Endothelial cell of umbilical vein (primary cell): Measurements from ENCODE around the gene CCR5. TPM values are rescaled to one million over a fixed set of nuclear protein-coding genes. Genes with fewer than 3 reads are reported as not detected.

Source experiments
- BruUV-seq: library from RNA; stranded (reverse); fragments of 400-500 nt; replicated peaks from 2 replicates; lab custom pipeline; 2021; lab: Mats Ljungman, UMichigan
- CTCF ChIA-PET: fragments of 300-600, 350-600 bp; sonication (Branson Sonifier 250); formaldehyde crosslinking; loops from one replicate; lab custom pipeline; 2021; ENCODE audit warnings: antibody characterized with exemption, inconsistent platforms; lab: Charles Lee
- POLR2A ChIA-PET: fragments of 300-600, 350-600 bp; sonication (Branson Sonifier 250); formaldehyde crosslinking; loops from one replicate; lab custom pipeline; 2021; ENCODE audit warnings: antibody characterized with exemption, inconsistent platforms; lab: Charles Lee
- DNase-seq: peaks from one replicate; pipeline ENCODE4 v3.0.0-alpha.2; 2011; ENCODE audit warnings: low read depth, low spot score
- FAIRE-seq: peaks from 2 replicates; lab custom pipeline; 2011; peaks lifted over from hg19 to GRCh38; lab: Jason Lieb, UNC
- H2AFZ ChIP-seq: 2 replicates; pipeline ENCODE4 v1.6.0; 2012; ENCODE audit warnings: low read depth, low read length, control low read depth, inconsistent platforms
- H3K27ac ChIP-seq: 2 replicates; pipeline ENCODE4 v1.5.1; 2011; ENCODE audit warnings: low read depth, mild to moderate bottlenecking, control low read depth, low read length, moderate library complexity; ENCODE audit not compliant: insufficient read depth
- H3K27me3 ChIP-seq, 2 experiments: 2 replicates each; pipeline versions ENCODE4 v1.6.0 to v1.6.1; 2011; ENCODE audit warnings: low read length in 2 of 2, mixed read lengths in 1 of 2; ENCODE audit not compliant: control insufficient read depth in 2 of 2, insufficient read depth in 2 of 2
- H3K36me3 ChIP-seq, 2 experiments: 2 replicates in 1 of 2; 3 replicates in 1 of 2; pipeline ENCODE4 v1.5.1; 2011; ENCODE audit warnings: low read length in 2 of 2, mild to moderate bottlenecking in 1 of 2, moderate library complexity in 1 of 2; ENCODE audit not compliant: control insufficient read depth in 2 of 2, insufficient read depth in 2 of 2; ENCODE audit errors: extremely low read depth in 1 of 2
- H3K4me1 ChIP-seq: 3 replicates; pipeline ENCODE4 v1.5.1; 2011; ENCODE audit warnings: mild to moderate bottlenecking, low read length; ENCODE audit not compliant: control insufficient read depth, insufficient read depth; ENCODE audit errors: extremely low read depth
- H3K4me2 ChIP-seq: 2 replicates; pipeline ENCODE4 v1.6.1; 2011; ENCODE audit warnings: low read length, control low read depth, mixed read lengths; ENCODE audit not compliant: insufficient read depth
- H3K4me3 ChIP-seq, 3 experiments: fragments of 200-600 bp in 1 of 3; sonication (generic), shearing (Covaris generic) in 1 of 3; replicated peaks in 1 of 3; 2 replicates each; pipeline ENCODE4 v1.5.1; 2011 to 2016; ENCODE audit warnings: control low read depth in 3 of 3, low read length in 3 of 3, mild to moderate bottlenecking in 2 of 3, inconsistent platforms in 1 of 3, low read depth in 1 of 3, moderate library complexity in 1 of 3; ENCODE audit not compliant: insufficient read depth in 1 of 3
- H3K79me2 ChIP-seq: 2 replicates; pipeline ENCODE4 v1.6.0; 2012; ENCODE audit warnings: low read length, inconsistent platforms; ENCODE audit not compliant: control insufficient read depth, insufficient read depth
- H3K9ac ChIP-seq: replicated peaks from 2 replicates; pipeline ENCODE3; 2011; ENCODE audit warnings: low read length, control low read depth; ENCODE audit not compliant: insufficient read depth; ENCODE audit errors: extremely low read depth
- H3K9me1 ChIP-seq: replicated peaks from 3 replicates; pipeline ENCODE4 v1.6.0; 2011; ENCODE audit warnings: mild to moderate bottlenecking, low read length; ENCODE audit not compliant: control insufficient read depth, insufficient read depth; ENCODE audit errors: extremely low read depth
- H3K9me3 ChIP-seq: replicated peaks from 2 replicates; pipeline ENCODE4 v1.5.1; 2012; ENCODE audit warnings: low read length, inconsistent platforms; ENCODE audit not compliant: control insufficient read depth, insufficient read depth
- H4K20me1 ChIP-seq: replicated peaks from 2 replicates; pipeline ENCODE3; 2011; ENCODE audit warnings: mild to moderate bottlenecking, low read length; ENCODE audit not compliant: control insufficient read depth, insufficient read depth; ENCODE audit errors: extremely low read depth
- CTCF ChIP-seq, 2 donors: IDR thresholded peaks; 1 replicate in 1 of 2; 2 replicates in 1 of 2; pipeline ENCODE4 v1.5.1; 2011; ENCODE audit warnings: low read length in 2 of 2, mild to moderate bottlenecking in 2 of 2, moderate library complexity in 2 of 2, control low read depth in 1 of 2, inconsistent platforms in 1 of 2, low read depth in 1 of 2; ENCODE audit not compliant: insufficient read depth in 1 of 2; ENCODE audit errors: extremely low read depth in 1 of 2
- EZH2 ChIP-seq: IDR thresholded peaks from 2 replicates; pipeline ENCODE4 v1.6.1; 2012; ENCODE audit warnings: borderline replicate concordance, low read depth, mild to moderate bottlenecking, moderate library complexity, low read length, inconsistent platforms; ENCODE audit not compliant: severe bottlenecking
- FOS ChIP-seq: IDR thresholded peaks from 2 replicates; pipeline ENCODE4 v1.6.1; 2011; ENCODE audit warnings: mild to moderate bottlenecking, low read length, moderate library complexity, borderline replicate concordance; ENCODE audit not compliant: insufficient read depth
- GATA2 ChIP-seq: IDR thresholded peaks from 2 replicates; pipeline ENCODE4 v1.7.0; 2011; ENCODE audit warnings: low read depth, mild to moderate bottlenecking, moderate library complexity, mixed read lengths, low read length; ENCODE audit not compliant: insufficient read length, insufficient read depth
- JUN ChIP-seq: IDR thresholded peaks from 2 replicates; pipeline ENCODE4 v1.6.1; 2011; ENCODE audit warnings: borderline replicate concordance, low read depth; ENCODE audit not compliant: insufficient read length, insufficient read depth
- MAX ChIP-seq: IDR thresholded peaks from 2 replicates; pipeline ENCODE4 v1.6.1; 2011; ENCODE audit not compliant: insufficient read depth, insufficient read length
- POLR2A ChIP-seq: IDR thresholded peaks from 2 replicates; pipeline ENCODE4 v1.6.1; 2012; ENCODE audit warnings: low read depth, mild to moderate bottlenecking, control low read depth, low read length
- POLR2AphosphoS5 ChIP-seq: IDR thresholded peaks from 2 replicates; pipeline ENCODE4 v1.6.1; 2012; ENCODE audit warnings: low read depth, mild to moderate bottlenecking, control low read depth, low read length, moderate library complexity; ENCODE audit not compliant: insufficient read depth
- dilution Hi-C: fragments of 300-500 bp; cut with MboI; formaldehyde crosslinking; loops from one replicate; pipeline ENCODE4 v1.15.0; 2019; ENCODE audit warnings: low sequenced_read_pairs; ENCODE audit not compliant: extremely low pct_ligation_motif_present
- intact Hi-C: fragments of 100-400 bp; cut with micrococcal nuclease; formaldehyde crosslinking; loops from one replicate; pipeline ENCODE4 v1.10.0; 2022
- polyA plus RNA-seq, 4 experiments: library from polyadenylated mRNA; depleted of rRNA in 3 of 4; stranded (reverse) in 3 of 4; unstranded in 1 of 4; fragments of >200 nt; gene quantifications; 2 replicates each; pipeline versions ENCODE4 v1.2.1 to v1.2.3, GENCODE V29; 2011 to 2012; ENCODE audit warnings: missing spikeins in 1 of 4
- total RNA-seq: library from RNA; stranded (reverse); gene quantifications from 2 replicates; pipeline ENCODE4 v1.2.3, GENCODE V29; 2021

Gene CCR5
- total and polyA plus RNA-seq, 2 donors (not counting 3 experiments of a cell fraction or from before 2014, with no cell fraction given), result not detected

- Histone ChIP-seq H3K4me3 (no peak overlapping the region), H4K20me1 (no peaks in the 10 kb centered on the region), H2AFZ (no peak overlapping the region), H3K9me1 (no peaks in the 10 kb centered on the region), H3K4me2 (no peak overlapping the region), H3K9me3 (no peaks in the 10 kb centered on the region), H3K79me2 (no peaks in the 10 kb centered on the region), H3K27ac (no peak overlapping the region), H3K36me3 (no peaks in the 10 kb centered on the region), H3K27me3 (no peaks in the 10 kb centered on the region), H3K9ac (no peak overlapping the region), H3K4me1 (peaks cover 12% of the 10 kb centered on the region)
- intact Hi-C loops (no loop called here), dilution Hi-C loops (no loop called here)
- TF ChIP-seq FOS (no peak), POLR2AphosphoS5 (no peak), GATA2 (no peak), CTCF (IDR thresholded peaks at IDR 0.05; ENCODE audit: extremely low read depth in 1 of 2, insufficient read depth in 1 of 2, low read depth in 1 of 2, low read length in 2 of 2) (no peak), MAX (no peak), EZH2 (no peak), JUN (no peak), POLR2A (no peak)
- CTCF ChIA-PET, result no interaction called here
- DNase-seq, result no peak
- POLR2A ChIA-PET, result no interaction called here
- no peak for FAIRE-seq
- BruUV-seq, result no TSS peak
These were observed 24.5 kb downstream of the CCR5 start for GRCh38 chr3:46395210-46395661.
